SK-MEL-5 (cell line): ENCODE measurements around the gene E2F8. TPM values are rescaled to one million over a fixed set of nuclear protein-coding genes. Genes with fewer than 3 reads are reported as not detected.
"Not testable (repeated sequence)": the region's sequence is repeated elsewhere in the genome, so short reads cannot be mapped to it uniquely, and the experiment has no call there.

Experiments
- DNase-seq: peaks from one replicate; pipeline ENCODE4 v3.0.0-alpha.2; 2016; ENCODE audit warnings: low read depth, low spot score
- in situ Hi-C: cut with HindIII; loops from 2 replicates; pipeline ENCODE4 v1.10.0; 2016; ENCODE audit warnings: low sequenced_read_pairs, high pct_unique_total_duplicates, low pct_unique_long_range_greater_than_20kb
- polyA plus RNA-seq, 2 experiments: library from polyadenylated mRNA; depleted of rRNA; stranded (reverse); fragments of >200 nt; gene quantifications; 2 replicates each; pipeline ENCODE4 v1.2.3, GENCODE V29; 2015
- total RNA-seq: library from RNA; depleted of rRNA; stranded (reverse); fragments of >200 nt; shearing (Covaris generic); gene quantifications from 2 replicates; pipeline ENCODE4 v1.2.3, GENCODE V29; 2014; rRNA removed

The E2F8 gene
- 1.6 and 2.1 TPM in 2 replicates for total RNA-seq
- 3.3 and 4.6 TPM in 2 replicates for polyA plus RNA-seq (2015; cell fraction: cytosol; rRNA removed)
- 8.8 and 9.0 TPM in 2 replicates for polyA plus RNA-seq (2015; cell fraction: nucleus; rRNA removed)

- peak; percentile 96 for DNase-seq
- in situ Hi-C loops = no loop called here
Measured at GRCh38 chr11:19240420-19241259, at the start of gene E2F8. Gene E2F8 (minus strand): TSS chr11:19240945. CDS start chr11:19240121, 824 bp downstream.

DNA sequence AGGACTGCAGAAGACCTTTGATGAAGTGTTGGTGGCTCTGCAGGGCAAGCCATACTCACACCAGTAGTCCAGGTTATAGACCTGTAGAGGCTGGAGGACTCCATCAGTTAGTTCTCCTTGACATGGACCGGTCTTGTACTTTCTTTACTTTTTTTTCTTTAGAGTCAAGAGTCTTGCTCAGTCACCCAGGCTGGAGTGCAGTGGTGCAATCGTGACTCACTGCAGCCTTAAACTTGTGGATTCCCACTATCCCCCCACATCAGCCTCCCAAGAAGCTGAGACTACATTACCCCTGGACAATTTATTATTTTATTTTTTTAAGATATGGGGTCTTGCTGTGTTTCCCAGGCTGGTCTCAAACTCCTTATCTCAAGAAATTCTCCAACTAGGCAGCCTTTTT lies 49.6 kb upstream of the E2F8 start:
- in situ Hi-C loops = no loop called here
- no peak for DNase-seq

DNA sequence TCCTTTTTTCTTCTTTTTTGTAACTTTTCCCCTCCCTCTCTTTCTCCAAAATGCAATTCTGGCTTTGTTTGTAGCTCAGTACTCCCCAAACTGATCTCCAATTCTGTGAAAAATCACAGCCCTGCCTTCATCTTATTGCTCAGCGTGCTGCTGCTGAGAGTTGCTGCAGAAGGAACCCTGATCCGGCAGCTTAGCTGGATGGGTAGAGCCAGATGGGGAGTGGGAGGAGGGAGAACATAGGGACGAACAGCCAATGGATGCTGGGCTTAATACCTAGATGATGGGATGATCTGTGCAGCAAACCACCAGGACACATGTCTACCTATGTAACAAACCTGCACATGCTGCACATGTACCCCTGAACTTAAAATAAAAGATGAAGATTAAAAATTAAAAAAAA lies 47.5 kb upstream of the E2F8 start:
- DNase-seq = no peak
- in situ Hi-C loops = no loop called here

- in situ Hi-C loops = no loop called here
- DNase-seq = no peak
Measured at GRCh38 chr11:19286411-19286810, 45.7 kb upstream of the E2F8 start.

- in situ Hi-C loops = no loop called here
- no peak for DNase-seq
Measured at GRCh38 chr11:19284881-19285280, 44.1 kb upstream of the E2F8 start.

DNA sequence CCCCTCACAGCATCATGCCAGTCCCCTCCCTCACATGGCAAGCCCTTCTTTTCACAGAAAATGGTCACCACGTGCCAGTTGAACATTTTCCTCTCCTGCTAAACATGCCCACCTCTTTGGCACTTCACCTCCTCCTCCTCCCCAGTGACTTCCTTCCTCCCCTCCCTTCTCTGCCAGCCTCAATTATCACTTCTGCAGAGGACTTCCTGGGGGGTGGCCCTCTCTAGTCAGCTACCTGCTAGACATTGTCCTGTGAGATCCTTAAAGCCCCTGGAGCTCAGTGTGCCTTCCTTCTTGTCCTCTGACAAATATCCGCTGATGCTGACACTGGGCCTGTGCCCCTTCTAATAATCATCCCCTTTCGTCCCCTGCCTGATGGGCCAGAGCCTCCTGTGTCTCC lies 43.2 kb upstream of the E2F8 start:
- no peak for DNase-seq
- in situ Hi-C loops = no loop called here

DNA sequence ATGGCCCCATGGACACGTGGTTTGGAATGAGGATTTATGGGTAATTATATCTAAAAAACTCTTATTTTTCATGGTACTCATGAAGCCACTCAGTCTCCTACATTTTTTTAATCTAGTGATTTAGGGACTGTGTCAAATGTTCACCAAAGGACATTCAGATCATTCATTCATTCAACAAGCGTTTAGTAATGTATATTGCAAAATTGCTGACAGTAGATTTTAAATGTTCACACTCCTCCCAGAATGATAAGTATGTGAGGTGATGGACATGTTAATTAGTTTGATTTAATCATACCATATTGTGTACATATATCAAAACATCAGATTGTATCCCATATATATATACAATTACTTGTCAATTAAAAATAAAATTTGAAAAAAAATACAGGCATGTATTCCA lies 40.8 kb upstream of the E2F8 start:
- in situ Hi-C loops = no loop called here
- DNase-seq = no peak

DNA sequence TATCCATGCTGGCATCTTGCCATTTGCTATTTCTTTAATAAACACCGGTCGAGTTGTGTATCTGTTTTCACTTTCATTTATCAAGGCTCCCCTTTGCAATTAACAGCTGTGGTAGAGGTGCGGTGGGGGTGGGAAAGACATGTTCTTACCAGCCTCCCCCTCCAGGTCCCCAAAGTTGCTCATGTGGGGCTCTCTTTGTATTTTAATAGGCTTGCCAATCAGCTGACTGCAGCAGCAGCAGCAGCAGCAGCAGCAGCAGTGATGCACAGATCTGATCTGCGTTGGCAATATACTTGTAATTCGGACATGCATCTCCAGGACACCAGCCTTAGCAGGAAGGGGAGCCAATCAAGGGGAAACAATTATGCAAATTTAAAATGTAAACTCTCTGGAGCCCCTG lies 40.3 kb upstream of the E2F8 start:
- DNase-seq = no peak
- in situ Hi-C loops = no loop called here

DNA sequence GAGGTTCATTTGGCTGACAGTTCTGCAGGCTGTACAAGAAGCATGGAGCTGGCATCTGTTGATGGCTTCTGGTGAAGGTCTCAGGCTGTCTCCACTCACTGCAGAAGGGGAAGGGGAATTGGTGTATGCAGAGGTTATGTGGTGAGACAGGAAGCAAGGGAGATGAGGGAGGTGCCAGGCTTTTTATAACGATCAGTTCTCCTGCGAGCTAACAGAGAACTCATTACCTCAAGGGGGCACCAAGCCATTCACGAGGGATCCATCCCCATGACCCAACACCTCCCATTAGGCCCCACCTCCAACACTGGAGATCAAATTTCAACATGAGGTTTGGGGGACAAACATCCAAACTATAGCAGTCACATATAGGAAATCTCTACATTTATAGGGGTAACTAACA lies 38.7 kb upstream of the E2F8 start:
- DNase-seq = peak; percentile 28
- in situ Hi-C loops = no loop called here

GRCh38 chr11:19276859-19277808 lies 36.4 kb upstream of the E2F8 start:
- peak; percentile 47 for DNase-seq
- in situ Hi-C loops = no loop called here

DNA sequence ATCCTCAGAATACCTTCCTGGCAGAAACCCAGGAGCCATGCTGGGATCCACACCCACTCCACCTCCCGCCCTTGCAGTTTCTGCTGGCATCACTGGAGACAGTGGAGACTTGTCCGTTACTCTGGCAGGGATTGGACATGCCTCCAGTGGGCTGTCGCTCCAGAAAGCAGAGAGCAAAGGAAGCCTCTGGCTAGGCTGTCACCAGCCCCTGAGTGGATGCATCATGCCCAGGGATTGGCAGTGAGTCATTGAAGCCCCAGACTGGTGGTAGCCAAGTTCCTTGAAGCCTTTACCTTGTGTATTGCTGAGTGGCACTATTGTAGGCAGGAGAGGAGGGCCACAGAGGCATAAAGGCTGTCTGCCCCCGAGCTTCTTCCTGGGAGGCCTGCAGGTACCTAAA lies 34.8 kb upstream of the E2F8 start:
- in situ Hi-C loops = no loop called here
- no peak for DNase-seq

DNA sequence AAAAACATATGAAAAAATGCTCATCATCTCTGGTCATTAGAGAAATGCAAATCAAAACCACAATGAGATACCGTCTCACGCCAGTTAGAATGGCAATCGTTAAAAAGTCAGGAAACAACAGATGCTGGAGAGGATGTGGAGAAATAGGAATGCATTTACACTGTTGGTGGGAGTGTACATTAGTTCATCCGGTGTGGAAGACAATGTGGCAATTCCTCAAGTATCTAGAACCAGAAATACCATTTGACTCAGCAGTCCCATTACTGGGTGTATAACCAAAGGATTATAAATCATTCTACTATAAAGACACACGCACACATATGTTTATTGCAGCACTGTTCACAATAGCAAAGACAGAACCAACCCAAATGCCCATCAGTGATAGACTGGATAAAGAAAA lies 32.5 kb upstream of the E2F8 start:
- in situ Hi-C loops, DNase-seq: not testable (repeated sequence)

GRCh38 chr11:19268909-19269308 lies 28.2 kb upstream of the E2F8 start:
- no peak for DNase-seq
- in situ Hi-C loops = no loop called here

DNA sequence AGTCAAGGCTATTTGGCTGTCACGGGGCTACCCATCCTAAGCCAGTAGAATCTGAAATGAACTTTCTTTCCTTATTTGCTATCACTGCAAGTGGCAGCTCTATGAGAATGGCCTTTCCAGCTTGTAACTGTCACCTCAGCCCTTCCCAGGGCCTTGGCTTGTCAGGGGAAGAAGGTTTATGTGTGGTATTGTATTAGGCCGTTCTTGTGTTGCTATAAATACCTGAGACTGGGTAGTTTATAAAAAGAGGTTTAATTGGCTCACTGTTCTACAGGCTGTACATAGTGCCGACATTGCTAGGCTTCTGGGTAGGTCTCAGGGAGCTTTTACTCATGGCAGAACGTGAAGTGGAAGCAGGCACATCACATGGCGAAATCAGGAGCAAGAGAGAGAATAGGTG lies 26.8 kb upstream of the E2F8 start:
- no peak for DNase-seq
- in situ Hi-C loops = no loop called here

GRCh38 chr11:19263333-19263732 lies 22.6 kb upstream of the E2F8 start:
- no peak for DNase-seq
- in situ Hi-C loops = no loop called here

DNA sequence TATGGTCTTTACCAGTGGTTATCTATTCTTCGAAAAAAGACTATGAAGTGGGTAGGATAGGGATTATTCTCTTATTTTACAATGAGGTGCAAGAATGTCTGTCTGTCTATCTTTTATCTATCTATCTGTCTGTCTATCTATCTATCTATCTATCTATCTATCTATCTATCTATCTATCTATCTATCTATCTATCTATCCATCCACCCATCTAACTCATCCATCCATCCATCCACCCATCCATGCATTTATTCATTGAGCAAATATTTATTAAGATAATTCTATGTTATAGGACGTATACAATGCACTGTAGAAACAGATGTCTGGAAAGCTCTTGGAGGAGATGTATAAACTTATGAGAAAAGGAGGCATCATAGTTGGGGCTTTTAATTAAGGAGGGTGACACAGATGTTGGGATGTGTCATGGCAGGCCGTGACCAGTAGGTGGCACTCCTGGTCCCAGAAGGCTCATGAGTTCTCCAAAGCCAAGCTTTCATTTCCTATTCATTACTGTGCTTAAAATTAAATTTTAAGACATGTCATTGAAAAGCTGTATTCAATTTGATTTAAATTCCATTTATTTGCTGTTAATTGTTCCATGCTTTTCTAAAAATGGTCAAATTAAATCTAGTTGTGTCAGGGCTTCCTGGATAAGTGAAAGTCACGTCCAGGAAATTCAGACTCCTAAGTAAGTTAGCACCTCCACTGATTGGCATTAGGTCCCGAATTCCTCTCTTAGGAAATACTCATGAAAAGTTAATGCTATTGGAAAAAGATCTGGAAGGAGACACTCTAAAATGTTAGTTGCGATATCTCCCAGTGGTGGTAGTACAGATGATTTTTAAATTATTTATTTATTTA lies 19.0 kb upstream of the E2F8 start:
- in situ Hi-C loops = no loop called here
- peak; percentile 70 for DNase-seq

GRCh38 chr11:19258641-19259230 lies 18.0 kb upstream of the E2F8 start:
- in situ Hi-C loops = no loop called here
- peak; percentile 43 for DNase-seq
